Body of pancreas (tissue), 4 donors: ENCODE results near the gene RBM8A.

ENCODE experiments used
- POLR2A ChIP-seq, 3 donors: fragments of 450-650 bp; IDR thresholded peaks; one replicate each; pipeline ENCODE4 v1.6.1; 2016; ENCODE audit warnings: antibody characterized with exemption in 3 of 3, mild to moderate bottlenecking in 2 of 3
- TF ChIP-seq, protein P1 (sequence below), 7 experiments: fragments of 450-650 bp in 4 of 7; fragments of 200-600 bp in 3 of 7; sonication (generic) in 3 of 7; IDR thresholded peaks; one replicate each; pipeline ENCODE4 v1.5.1; 2016 to 2019; ENCODE audit warnings: antibody characterized with exemption in 7 of 7

DNA sequence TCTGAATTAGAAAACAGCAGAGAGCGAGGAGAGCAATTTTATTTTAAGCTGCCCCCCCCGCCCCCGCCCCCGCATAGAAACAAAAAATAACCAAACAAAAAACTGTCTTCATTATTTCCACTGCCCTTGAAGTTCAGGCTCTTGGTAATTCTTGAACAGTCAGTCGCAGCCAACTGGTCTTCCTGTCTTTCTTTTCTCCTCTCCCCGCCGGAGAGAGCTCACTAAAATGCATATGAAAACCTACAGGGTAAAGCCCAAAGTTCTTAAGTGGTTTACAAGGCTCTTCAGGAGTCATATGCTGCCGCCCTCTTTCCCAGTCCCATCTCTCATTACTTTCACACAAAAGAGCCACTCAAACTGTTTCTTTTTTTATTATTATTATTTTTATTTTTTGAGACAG is 40.5 kb downstream of the RBM8A start:
- TF ChIP-seq, protein P1, sequence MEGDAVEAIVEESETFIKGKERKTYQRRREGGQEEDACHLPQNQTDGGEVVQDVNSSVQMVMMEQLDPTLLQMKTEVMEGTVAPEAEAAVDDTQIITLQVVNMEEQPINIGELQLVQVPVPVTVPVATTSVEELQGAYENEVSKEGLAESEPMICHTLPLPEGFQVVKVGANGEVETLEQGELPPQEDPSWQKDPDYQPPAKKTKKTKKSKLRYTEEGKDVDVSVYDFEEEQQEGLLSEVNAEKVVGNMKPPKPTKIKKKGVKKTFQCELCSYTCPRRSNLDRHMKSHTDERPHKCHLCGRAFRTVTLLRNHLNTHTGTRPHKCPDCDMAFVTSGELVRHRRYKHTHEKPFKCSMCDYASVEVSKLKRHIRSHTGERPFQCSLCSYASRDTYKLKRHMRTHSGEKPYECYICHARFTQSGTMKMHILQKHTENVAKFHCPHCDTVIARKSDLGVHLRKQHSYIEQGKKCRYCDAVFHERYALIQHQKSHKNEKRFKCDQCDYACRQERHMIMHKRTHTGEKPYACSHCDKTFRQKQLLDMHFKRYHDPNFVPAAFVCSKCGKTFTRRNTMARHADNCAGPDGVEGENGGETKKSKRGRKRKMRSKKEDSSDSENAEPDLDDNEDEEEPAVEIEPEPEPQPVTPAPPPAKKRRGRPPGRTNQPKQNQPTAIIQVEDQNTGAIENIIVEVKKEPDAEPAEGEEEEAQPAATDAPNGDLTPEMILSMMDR (IDR thresholded peaks at IDR 0.05): no peak
- no peak for TF ChIP-seq POLR2A (IDR thresholded peaks at IDR 0.05)
